ENCODE data around the gene PXDN.
"Not testable (repeated sequence)": the region's sequence is repeated elsewhere in the genome, so short reads cannot be mapped to it uniquely, and the experiment has no call there.

GRCh38 chr2:1765201-1765600 is 20.9 kb upstream of the PXDN start:
- not testable (repeated sequence) for TF ChIP-seq CTCF (IDR thresholded peaks at IDR 0.05); ZNF281 (CRISPR knock-in tag; IDR thresholded peaks at IDR 0.05); ZNF232 (CRISPR knock-in tag; IDR thresholded peaks at IDR 0.05); ATF3 (CRISPR knock-in tag; conservative IDR thresholded peaks at IDR 0.05); ZBTB43 (CRISPR knock-in tag; IDR thresholded peaks at IDR 0.05); ELF4 (CRISPR knock-in tag; IDR thresholded peaks at IDR 0.05; ENCODE audit: low read depth)
